HG03469 (cell line): ENCODE measurements around the gene KRTAP9-2.
"Not testable (repeated sequence)": the region's sequence is repeated elsewhere in the genome, so short reads cannot be mapped to it uniquely, and the experiment has no call there.

Experiments
- ATAC-seq: cut with Tn5 transposase; IDR thresholded peaks from one replicate; pipeline ENCODE4 v1.9.1; 2021; ENCODE audit warnings: mild to moderate bottlenecking, moderate library complexity, moderate number of reproducible peaks; ENCODE audit not compliant: unreplicated experiment

The KRTAP9-2 gene

GRCh38 chr17:41232399-41233105 is 6.1 kb downstream of the KRTAP9-2 start, which contains the start of gene KRTAP9-3:
Gene KRTAP9-3, plus strand, starts transcription at chr17:41232449. Its CDS starts 53 bp downstream, at chr17:41232502.
- not testable (repeated sequence) for ATAC-seq

- ATAC-seq = not testable (repeated sequence)
These were observed 10.7 kb downstream of the KRTAP9-2 start for GRCh38 chr17:41237116-41237515.

- ATAC-seq = not testable (repeated sequence)
These were observed 11.5 kb downstream of the KRTAP9-2 start, which contains the start of gene KRTAP9-8 for GRCh38 chr17:41237949-41238437. Gene KRTAP9-8, plus strand, starts transcription at chr17:41237999. Its CDS starts 53 bp downstream, at chr17:41238052.

- ATAC-seq = not testable (repeated sequence)
These were observed 20.7 kb downstream of the KRTAP9-2 start for GRCh38 chr17:41246995-41247787.

GRCh38 chr17:41249637-41250240 is 23.3 kb downstream of the KRTAP9-2 start, which contains the start of gene KRTAP9-4:
Gene KRTAP9-4, plus strand, starts transcription at chr17:41249687. Its CDS starts 34 bp downstream, at chr17:41249721.
- ATAC-seq = not testable (repeated sequence)

- no peak for ATAC-seq
These were observed 24.8 kb downstream of the KRTAP9-2 start for GRCh38 chr17:41251261-41251660.

GRCh38 chr17:41254861-41255260 is 28.4 kb downstream of the KRTAP9-2 start:
- no peak for ATAC-seq

GRCh38 chr17:41255381-41256290 is 29.2 kb downstream of the KRTAP9-2 start, which contains the start of gene KRTAP9-9:
Gene KRTAP9-9, plus strand, starts transcription at chr17:41255384.
- ATAC-seq = not testable (repeated sequence)

GRCh38 chr17:41256291-41256685 is 29.8 kb downstream of the KRTAP9-2 start:
- no peak for ATAC-seq

GRCh38 chr17:41258406-41258805 is 32.0 kb downstream of the KRTAP9-2 start:
- ATAC-seq = no peak

- no peak for ATAC-seq
These were observed 36.8 kb downstream of the KRTAP9-2 start for GRCh38 chr17:41263212-41263611.

GRCh38 chr17:41264599-41264998 is 38.2 kb downstream of the KRTAP9-2 start:
- ATAC-seq = no peak

- ATAC-seq = no peak
These were observed 38.6 kb downstream of the KRTAP9-2 start, which contains the start of gene KRTAP9-6 for GRCh38 chr17:41265078-41265477. Gene KRTAP9-6, plus strand, starts transcription at chr17:41265378. Its CDS starts 0 bp downstream, at chr17:41265378.

GRCh38 chr17:41267711-41268110 is 41.3 kb downstream of the KRTAP9-2 start:
- no peak for ATAC-seq

GRCh38 chr17:41271323-41271722 is 44.9 kb downstream of the KRTAP9-2 start:
- ATAC-seq = not testable (repeated sequence)

GRCh38 chr17:41271858-41272257 is 45.4 kb downstream of the KRTAP9-2 start:
- no peak for ATAC-seq

- ATAC-seq = not testable (repeated sequence)
These were observed 49.3 kb downstream of the KRTAP9-2 start, which contains the start of gene KRTAP9-7 for GRCh38 chr17:41275648-41276190. Gene KRTAP9-7, plus strand, starts transcription at chr17:41275698. Its CDS starts 0 bp downstream, at chr17:41275698.
